ENCODE data around the gene FGB. TPM values are rescaled to one million over a fixed set of nuclear protein-coding genes. Genes with fewer than 3 reads are reported as not detected.

Gene FGB
- total and polyA plus RNA-seq, 9 of the 15 experiments (the other 6 are each of a cell fraction or from before 2014, with no cell fraction given), result 0.07 to 1.9 (median 0.13) TPM; not detected in 6

- TF ChIP-seq DEAF1 (CRISPR knock-in tag; IDR thresholded peaks at IDR 0.05), result peak; percentile 85
- peak in 1 of 2 experiments; percentile 30 for TF ChIP-seq E2F6 (IDR thresholded peaks at IDR 0.05; ENCODE audit: borderline replicate concordance in 1 of 2, extremely low read depth in 1 of 2, insufficient read depth in 1 of 2, insufficient read length in 1 of 2, low read depth in 1 of 2, low read length in 1 of 2, poor library complexity in 1 of 2, severe bottlenecking in 1 of 2)
- no peak for TF ChIP-seq BDP1 (IDR thresholded peaks at IDR 0.05; ENCODE audit: insufficient read depth, insufficient read length)
- TF ChIP-seq MXD1 (CRISPR knock-in tag; IDR thresholded peaks at IDR 0.05; ENCODE audit: borderline replicate concordance, poor library complexity, severe bottlenecking), result no peak
- no peak for TF ChIP-seq EHMT2 (IDR thresholded peaks at IDR 0.05)
- no peak for TF ChIP-seq LEF1 (IDR thresholded peaks at IDR 0.05)
- no peak for TF ChIP-seq ZNF780A (CRISPR knock-in tag; IDR thresholded peaks at IDR 0.05)
- no peak for TF ChIP-seq RBM39 (optimal IDR thresholded peaks at IDR 0.05; ENCODE audit: low read depth, low read length)
- peak; percentile 41; the same call in 1 of the 2 replicates for TF ChIP-seq TEAD4 (IDR thresholded peaks at IDR 0.05; ENCODE audit: low read length)
- TF ChIP-seq TEAD4 (CRISPR knock-in tag; IDR thresholded peaks at IDR 0.05; ENCODE audit: borderline replicate concordance), result no peak
- TF ChIP-seq PURB (CRISPR knock-in tag; IDR thresholded peaks at IDR 0.05; ENCODE audit: low read depth), result no peak
- TF ChIP-seq SREBF1 (IDR thresholded peaks at IDR 0.05; ENCODE audit: borderline replicate concordance, low read depth, low read length), result no peak
Measured at GRCh38 chr4:154551872-154552686, 10.7 kb upstream of the FGB start (continued).

Data from K562 (cell line).